A673 (cell line): ENCODE data around the gene LARGE2. TPM values are rescaled to one million over a fixed set of nuclear protein-coding genes. Genes with fewer than 3 reads are reported as not detected.
A peak's percentile ranks its signal among the peaks of the same experiment; 100 is the strongest.

Experiments used
- BruUV-seq: library from RNA; stranded (reverse); fragments of 400-500 nt; replicated peaks from 2 replicates; lab custom pipeline; 2021; lab: Mats Ljungman, UMichigan
- CTCF ChIA-PET: fragments of 300-600 bp; sonication (Branson Sonifier 250); formaldehyde crosslinking; loops from one replicate; lab custom pipeline; 2022; ENCODE audit warnings: antibody characterized with exemption; lab: Charles Lee
- POLR2A ChIA-PET: fragments of 300-600 bp; sonication (Branson Sonifier 250); formaldehyde crosslinking; loops from one replicate; lab custom pipeline; 2022; ENCODE audit warnings: antibody characterized with exemption; ENCODE audit not compliant: low non-redundant PET; lab: Charles Lee
- DNase-seq: peaks from one replicate; pipeline ENCODE4 v3.0.0-alpha.2; 2015; ENCODE audit warnings: low spot score
- H3K27ac ChIP-seq: fragments of 200-600 bp; sonication (generic); 2 replicates; pipeline ENCODE4 v1.5.1; 2016; ENCODE audit warnings: mixed run types, low read depth, mild to moderate bottlenecking, mixed read lengths, antibody characterized with exemption, low read length; ENCODE audit not compliant: poor library complexity, severe bottlenecking
- H3K27me3 ChIP-seq: fragments of 200-600 bp; sonication (generic); replicated peaks from 2 replicates; pipeline ENCODE4 v1.6.1; 2017; ENCODE audit warnings: mixed run types, low read depth, mild to moderate bottlenecking, mixed read lengths, antibody characterized with exemption, low read length; ENCODE audit not compliant: insufficient read depth, poor library complexity
- H3K36me3 ChIP-seq: fragments of 200-600 bp; sonication (generic); 2 replicates; pipeline ENCODE4 v1.6.1; 2016; ENCODE audit warnings: mixed run types, mild to moderate bottlenecking, mixed read lengths, antibody characterized with exemption, low read length; ENCODE audit not compliant: insufficient read depth, poor library complexity, severe bottlenecking
- H3K4me1 ChIP-seq: fragments of 200-600 bp; sonication (generic); 2 replicates; pipeline ENCODE4 v1.6.1; 2017; ENCODE audit warnings: mixed run types, mild to moderate bottlenecking, mixed read lengths, antibody characterized with exemption, low read length; ENCODE audit not compliant: insufficient read depth, poor library complexity, severe bottlenecking
- H3K4me3 ChIP-seq: fragments of 200-600 bp; sonication (generic); 2 replicates; pipeline ENCODE4 v1.5.1; 2016; ENCODE audit warnings: low read depth, mixed run types, mild to moderate bottlenecking, mixed read lengths, low read length; ENCODE audit not compliant: poor library complexity, severe bottlenecking
- H3K9me3 ChIP-seq: fragments of 200-600 bp; sonication (generic); 2 replicates; pipeline ENCODE4 v1.6.1; 2016; ENCODE audit warnings: mixed run types, low read depth, mild to moderate bottlenecking, mixed read lengths, antibody characterized with exemption, low read length; ENCODE audit not compliant: poor library complexity, severe bottlenecking
- EZH2 ChIP-seq: fragments of 200-600 bp; sonication (generic); IDR thresholded peaks from 2 replicates; pipeline ENCODE4 v1.6.1; 2017; ENCODE audit warnings: borderline replicate concordance, low read depth, mild to moderate bottlenecking, mixed read lengths, antibody characterized with exemption, low read length; ENCODE audit not compliant: poor library complexity, severe bottlenecking
- intact Hi-C: fragments of 100-400 bp; cut with micrococcal nuclease; formaldehyde crosslinking; loops from one replicate; pipeline ENCODE4 v1.10.0; 2022; ENCODE audit not compliant: unreplicated experiment
- total RNA-seq: library from RNA; stranded (reverse); gene quantifications from 2 replicates; pipeline ENCODE4 v1.2.3, GENCODE V29; 2021
- TF ChIP-seq, protein P1 (sequence below): fragments of 300-800, 200-600 bp; sonication (generic); conservative IDR thresholded peaks from 2 replicates; pipeline ENCODE4 v1.5.1; 2017; ENCODE audit warnings: low read depth, mild to moderate bottlenecking, antibody characterized with exemption, low read length, moderate library complexity, mixed read lengths

LARGE2 gene
- total RNA-seq, 1 experiment from 2014 or later, result 9.1 TPM

DNA sequence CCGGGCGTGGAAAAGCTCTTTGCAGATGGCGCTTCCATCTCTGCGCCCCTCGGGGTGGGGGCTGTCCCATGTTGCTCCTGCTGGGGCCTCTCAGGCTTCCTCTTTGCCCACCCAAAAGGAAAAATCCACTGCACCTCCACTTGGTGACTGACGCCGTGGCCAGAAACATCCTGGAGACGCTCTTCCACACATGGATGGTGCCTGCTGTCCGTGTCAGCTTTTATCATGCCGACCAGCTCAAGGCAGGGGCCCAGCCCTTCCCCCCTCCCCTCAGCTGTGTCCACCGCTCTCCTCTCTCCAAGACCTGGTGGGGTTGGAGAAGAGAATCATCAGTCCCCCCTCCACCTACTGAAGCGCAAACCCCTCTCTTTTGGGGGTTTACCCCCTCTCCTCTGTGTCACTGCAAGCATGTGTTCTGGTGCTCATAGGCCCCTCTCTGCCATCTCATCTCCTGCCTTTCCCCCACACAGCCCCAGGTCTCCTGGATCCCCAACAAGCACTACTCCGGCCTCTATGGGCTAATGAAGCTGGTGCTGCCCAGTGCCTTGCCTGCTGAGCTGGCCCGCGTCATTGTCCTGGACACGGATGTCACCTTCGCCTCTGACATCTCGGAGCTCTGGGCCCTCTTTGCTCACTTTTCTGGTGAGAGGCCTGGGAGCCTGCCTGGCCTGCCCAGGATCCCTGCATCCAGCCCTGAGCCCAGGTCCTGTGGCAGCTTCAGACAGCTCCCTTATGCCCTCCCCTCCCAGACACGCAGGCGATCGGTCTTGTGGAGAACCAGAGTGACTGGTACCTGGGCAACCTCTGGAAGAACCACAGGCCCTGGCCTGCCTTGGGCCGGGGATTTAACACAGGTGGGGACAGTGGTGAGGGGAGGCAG lies 1.8 kb downstream of the LARGE2 start:
- peaks cover 7% of the 10 kb centered on the region for H3K4me1 ChIP-seq
- H3K36me3 ChIP-seq, result no peaks in the 10 kb centered on the region
- intact Hi-C loops, result no loop called here
- H3K27ac ChIP-seq, result no peak overlapping the region
- no peak for TF ChIP-seq EZH2
- TF ChIP-seq, protein P1, sequence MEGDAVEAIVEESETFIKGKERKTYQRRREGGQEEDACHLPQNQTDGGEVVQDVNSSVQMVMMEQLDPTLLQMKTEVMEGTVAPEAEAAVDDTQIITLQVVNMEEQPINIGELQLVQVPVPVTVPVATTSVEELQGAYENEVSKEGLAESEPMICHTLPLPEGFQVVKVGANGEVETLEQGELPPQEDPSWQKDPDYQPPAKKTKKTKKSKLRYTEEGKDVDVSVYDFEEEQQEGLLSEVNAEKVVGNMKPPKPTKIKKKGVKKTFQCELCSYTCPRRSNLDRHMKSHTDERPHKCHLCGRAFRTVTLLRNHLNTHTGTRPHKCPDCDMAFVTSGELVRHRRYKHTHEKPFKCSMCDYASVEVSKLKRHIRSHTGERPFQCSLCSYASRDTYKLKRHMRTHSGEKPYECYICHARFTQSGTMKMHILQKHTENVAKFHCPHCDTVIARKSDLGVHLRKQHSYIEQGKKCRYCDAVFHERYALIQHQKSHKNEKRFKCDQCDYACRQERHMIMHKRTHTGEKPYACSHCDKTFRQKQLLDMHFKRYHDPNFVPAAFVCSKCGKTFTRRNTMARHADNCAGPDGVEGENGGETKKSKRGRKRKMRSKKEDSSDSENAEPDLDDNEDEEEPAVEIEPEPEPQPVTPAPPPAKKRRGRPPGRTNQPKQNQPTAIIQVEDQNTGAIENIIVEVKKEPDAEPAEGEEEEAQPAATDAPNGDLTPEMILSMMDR, result no peak
- H3K9me3 ChIP-seq, result no peaks in the 10 kb centered on the region
- no TSS peak for BruUV-seq
- H3K4me3 ChIP-seq, result no peak overlapping the region
- DNase-seq, result no peak
- ChIA-PET POLR2A (interaction anchor here (0.5 kb wide), 1 partner anchor 410 kb away, joined by 5 read pairs; no protein-coding TSS in a partner anchor), CTCF (interaction anchor here (0.7 to 0.8 kb wide), 2 partner anchors 39 to 71 kb away, joined by 3 to 4 read pairs; no protein-coding TSS in a partner anchor)
- H3K27me3 ChIP-seq, result no peaks in the 10 kb centered on the region

DNA sequence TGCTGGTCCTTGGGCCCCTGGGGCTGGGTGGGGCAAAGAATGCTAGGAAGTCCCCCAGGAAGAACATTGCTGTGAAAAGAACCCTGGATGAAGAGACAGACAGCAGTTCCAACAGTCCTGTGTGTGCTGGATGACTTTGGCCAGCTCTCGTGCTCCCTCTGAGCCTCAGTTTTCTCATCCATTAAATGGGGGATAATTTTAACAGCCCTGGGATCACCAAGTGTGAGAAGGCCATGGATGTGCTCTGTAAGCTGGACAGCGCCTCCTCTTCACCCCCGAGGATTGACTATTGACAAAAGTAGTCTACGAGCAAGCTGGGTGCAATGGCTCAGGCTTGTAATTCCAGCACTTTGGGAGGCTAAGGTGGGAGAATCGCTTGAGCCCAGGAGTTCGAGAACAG lies 2.5 kb downstream of the LARGE2 start:
- no peak for TF ChIP-seq EZH2
- TF ChIP-seq, protein P1, result no peak
- Histone ChIP-seq H3K4me3 (no peak overlapping the region), H3K27ac (no peak overlapping the region), H3K36me3 (no peaks in the 10 kb centered on the region), H3K27me3 (no peaks in the 10 kb centered on the region), H3K4me1 (peaks cover 7% of the 10 kb centered on the region), H3K9me3 (no peaks in the 10 kb centered on the region)
- ChIA-PET CTCF (interaction anchor here (0.7 to 0.8 kb wide), 2 partner anchors 38 to 71 kb away, joined by 3 to 4 read pairs; no protein-coding TSS in a partner anchor), POLR2A (no interaction called here)
- intact Hi-C loops, result no loop called here
- BruUV-seq, result TSS peak; percentile 36
- DNase-seq, result no peak

DNA sequence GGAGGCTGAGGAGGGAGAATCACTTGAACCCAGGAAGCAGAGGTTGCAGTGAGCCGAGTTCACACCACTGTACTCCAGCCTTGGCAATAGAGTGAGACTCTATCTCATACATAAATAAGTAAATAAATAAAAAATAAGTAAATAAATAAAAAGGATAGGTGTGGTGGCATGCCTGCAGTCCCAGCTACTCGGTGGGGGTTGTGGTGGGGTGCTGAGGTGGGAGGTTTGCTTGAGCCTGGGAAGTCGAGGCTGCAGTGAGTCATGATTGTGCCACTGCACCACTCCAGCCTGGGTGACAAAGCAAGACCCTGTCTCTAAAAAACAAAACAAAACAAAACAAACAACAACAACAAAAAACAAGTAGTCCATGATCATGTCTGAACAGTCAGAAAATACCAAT lies 3.1 kb downstream of the LARGE2 start:
- ChIA-PET POLR2A (no interaction called here), CTCF (no interaction called here)
- H3K36me3 ChIP-seq, result no peaks in the 10 kb centered on the region
- no peak overlapping the region for H3K27ac ChIP-seq
- H3K4me3 ChIP-seq, result no peak overlapping the region
- H3K4me1 ChIP-seq, result peaks cover 7% of the 10 kb centered on the region
- BruUV-seq, result no TSS peak
- no peaks in the 10 kb centered on the region for H3K9me3 ChIP-seq
- intact Hi-C loops, result no loop called here
- H3K27me3 ChIP-seq, result no peaks in the 10 kb centered on the region
- no peak for TF ChIP-seq EZH2
- TF ChIP-seq, protein P1, result no peak
- DNase-seq, result no peak
